T-helper 1 cell treated with Interleukin-12 subunit alpha and Interleukin-12 subunit beta and Interleukin-4 antibody, amounts not matched to agents 30 ng/mL and 1 ng/mL, for 36 hours (primary cell): ENCODE measurements around the gene RBMS1. TPM values are rescaled to one million over a fixed set of nuclear protein-coding genes. Genes with fewer than 3 reads are reported as not detected.

Source experiments
- intact Hi-C: fragments of 100-400 bp; cut with micrococcal nuclease; formaldehyde crosslinking; loops from one replicate; pipeline ENCODE4 v1.15.1; 2024
- total RNA-seq: library from RNA; stranded (reverse); gene quantifications from 2 replicates; pipeline ENCODE4 v1.2.3, GENCODE V29; 2022

Gene RBMS1, protein sequence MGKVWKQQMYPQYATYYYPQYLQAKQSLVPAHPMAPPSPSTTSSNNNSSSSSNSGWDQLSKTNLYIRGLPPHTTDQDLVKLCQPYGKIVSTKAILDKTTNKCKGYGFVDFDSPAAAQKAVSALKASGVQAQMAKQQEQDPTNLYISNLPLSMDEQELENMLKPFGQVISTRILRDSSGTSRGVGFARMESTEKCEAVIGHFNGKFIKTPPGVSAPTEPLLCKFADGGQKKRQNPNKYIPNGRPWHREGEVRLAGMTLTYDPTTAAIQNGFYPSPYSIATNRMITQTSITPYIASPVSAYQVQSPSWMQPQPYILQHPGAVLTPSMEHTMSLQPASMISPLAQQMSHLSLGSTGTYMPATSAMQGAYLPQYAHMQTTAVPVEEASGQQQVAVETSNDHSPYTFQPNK
- total RNA-seq, result 61.2 and 64.1 TPM in 2 replicates

DNA sequence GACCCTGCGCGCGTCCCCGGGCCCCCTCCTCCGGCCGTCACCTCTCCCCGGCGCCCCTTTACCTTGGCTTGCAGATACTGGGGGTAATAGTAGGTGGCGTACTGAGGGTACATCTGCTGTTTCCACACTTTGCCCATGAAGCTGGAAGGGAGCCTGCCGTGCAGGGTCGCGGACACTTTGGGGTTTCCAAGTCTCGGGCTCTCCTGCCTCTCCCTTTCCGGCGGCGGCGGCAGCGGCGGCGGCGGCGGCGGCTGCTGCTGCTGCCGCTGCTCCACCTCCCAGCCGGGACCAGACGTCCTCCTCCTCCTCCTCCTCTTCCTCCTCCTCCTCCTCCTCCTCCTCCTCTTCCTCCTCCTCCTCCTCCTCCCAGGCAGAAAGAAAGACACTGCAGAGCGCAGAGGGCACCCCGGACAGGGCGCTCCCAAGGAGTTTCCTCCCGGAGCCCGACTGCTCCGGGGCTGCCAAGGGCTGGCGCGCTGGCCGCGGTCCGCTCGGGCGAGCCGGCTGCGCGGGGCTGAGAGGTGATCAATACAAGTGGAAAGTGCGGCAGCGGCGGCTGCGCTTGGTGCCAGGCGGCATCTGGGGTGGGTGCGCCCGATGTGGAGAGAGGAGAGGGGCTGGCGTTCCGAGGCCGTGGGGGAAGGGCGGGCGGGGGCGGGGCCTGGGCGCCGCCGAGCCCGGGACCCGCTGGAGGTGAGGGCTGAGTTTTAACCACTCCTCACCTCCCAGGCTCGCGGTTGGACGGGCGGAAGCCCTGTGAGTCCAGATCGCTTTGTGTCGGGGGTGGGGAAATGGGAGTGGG is at the start of gene RBMS1:
TSS of gene RBMS1 (minus strand) at position 581 of the 802 bp plus-strand sequence. CDS start at position 137, 444 bp downstream.
- intact Hi-C loops, result loop anchor here (2.0 to 10.0 kb wide), 13 partner anchors 99 to 1824 kb away; partner anchors contain the start of genes DPP4, IFIH1, LY75 and PSMD14

DNA sequence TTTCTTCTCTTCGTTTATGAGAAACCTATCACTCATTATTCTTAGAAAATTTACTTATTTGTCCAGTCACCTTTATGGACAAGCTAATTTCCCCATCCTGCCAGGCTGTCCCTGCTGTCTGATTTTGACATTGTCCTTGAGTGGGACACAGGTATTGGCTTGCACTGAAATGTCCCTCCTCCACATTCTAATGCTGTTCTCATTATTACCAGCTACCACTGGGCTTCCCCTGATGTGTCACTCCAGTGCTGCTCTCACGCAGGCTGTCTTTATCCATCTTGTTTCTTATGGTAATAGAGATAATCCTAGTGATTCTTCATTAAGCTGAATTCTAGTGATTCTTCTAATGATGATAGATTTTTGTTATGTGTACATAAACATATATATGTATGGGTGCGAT is 48.1 kb upstream of the RBMS1 start:
- intact Hi-C loops, result no loop called here

DNA sequence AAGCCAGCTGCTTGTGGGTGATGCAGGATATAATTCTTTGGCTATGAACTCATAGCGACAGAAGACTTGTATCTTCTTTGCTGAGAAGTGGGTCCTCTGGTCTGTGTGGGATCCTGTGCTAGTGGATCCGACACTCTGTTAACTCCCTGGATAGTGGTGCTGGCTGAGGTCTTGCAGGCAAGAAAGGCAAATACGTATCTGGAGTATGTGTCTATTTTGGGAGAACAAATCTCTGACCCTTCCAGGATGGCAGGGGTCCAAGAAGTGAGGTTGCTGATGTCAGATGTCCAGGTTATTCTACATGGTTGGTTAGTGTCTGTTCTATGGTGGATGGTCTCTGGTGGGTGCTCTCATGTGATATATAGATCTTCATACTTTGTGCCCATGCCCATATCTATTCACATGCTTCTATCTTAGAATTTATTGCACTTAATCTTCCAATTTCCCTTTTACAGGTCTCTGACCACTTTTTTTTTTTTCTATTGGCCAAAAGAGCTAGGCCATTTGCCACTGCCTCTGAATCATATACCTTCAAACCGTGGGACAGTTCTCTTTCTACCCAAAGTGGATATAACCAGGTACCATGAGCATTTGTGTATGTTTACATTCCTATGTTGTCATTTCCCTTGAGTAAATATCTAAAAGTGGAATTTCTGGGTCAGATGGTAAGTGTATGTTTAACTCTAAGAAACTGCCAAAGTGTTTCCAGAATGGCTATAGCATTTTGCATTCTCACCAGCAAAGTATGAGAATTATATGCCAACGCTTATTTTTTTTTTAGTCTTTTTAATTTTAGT is 45.1 kb upstream of the RBMS1 start:
- intact Hi-C loops, result no loop called here

DNA sequence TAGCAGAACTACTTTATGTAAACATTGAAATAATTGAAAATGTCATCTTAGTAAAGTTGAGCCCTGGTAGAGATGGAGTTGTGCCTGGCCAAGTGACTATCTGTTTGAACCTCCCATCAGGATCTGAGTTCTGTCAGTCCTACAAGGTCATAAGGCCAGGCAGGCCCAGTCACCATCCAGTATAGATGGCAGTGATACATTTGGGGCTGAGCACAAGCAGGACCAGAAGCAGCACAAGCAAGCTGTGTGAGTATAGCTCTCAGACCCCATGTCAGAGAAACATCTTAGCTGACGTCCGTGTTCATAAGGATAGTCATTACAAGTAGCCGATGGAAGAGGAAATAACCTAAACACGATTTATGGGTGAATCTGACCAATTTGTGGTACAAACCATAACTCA is 44.5 kb upstream of the RBMS1 start:
- intact Hi-C loops, result no loop called here

DNA sequence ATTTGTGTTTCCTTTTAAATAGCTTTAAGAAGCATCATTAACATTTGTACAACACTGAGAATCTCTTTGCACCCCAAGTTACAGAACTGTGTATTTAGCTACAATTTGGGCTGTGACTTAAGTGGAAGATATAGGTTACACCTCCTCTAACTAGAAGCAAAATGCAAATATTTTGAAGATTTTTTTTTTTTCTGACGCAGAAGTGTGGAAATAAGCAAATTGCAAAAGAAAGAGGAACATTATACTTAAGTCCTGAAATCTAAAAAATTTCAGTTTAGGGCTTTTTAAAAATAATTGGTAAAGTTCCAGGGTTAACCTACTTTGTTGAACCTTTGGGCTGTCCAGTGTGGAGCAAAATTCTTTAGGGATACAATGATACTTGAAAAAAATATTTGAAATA is 41.4 kb upstream of the RBMS1 start:
- intact Hi-C loops, result no loop called here

DNA sequence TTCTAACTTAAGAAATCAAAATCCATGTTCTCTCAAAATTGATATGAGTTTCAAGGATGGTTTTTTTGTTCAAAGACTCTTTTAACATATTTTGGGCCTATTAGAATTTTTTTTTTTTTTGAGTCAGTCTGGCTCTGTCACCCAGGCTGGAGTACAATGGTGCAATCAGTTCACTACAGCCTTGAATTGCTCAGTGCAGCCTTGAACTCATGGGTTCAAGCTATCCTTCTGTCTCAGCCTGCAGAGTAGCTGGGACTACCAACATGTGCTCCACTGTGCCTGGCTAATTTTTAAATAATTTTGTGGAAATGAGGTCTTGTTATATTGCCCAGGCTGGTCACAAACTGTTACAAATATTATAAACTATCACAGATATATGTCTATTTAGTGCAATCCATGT is 40.6 kb upstream of the RBMS1 start:
- intact Hi-C loops, result no loop called here

DNA sequence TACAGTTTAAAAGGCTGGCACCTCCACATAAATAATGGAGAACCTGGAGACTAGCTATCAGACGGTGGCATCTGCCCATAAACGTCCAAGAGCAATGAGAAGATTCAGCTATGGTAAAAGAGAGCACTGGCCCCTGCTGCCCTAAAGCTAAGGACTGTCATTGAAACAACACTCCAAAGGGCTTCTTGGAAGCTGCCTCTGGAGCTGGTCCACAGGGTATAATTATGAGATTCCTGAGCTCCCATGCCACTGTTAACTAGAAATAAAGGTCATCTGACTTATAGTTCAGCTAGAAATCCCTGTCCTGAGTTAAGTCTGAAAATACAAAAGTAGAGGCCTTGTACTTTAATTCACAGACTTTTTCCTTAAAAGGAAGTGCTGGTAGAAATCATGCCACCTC is 39.9 kb upstream of the RBMS1 start:
- intact Hi-C loops, result no loop called here

DNA sequence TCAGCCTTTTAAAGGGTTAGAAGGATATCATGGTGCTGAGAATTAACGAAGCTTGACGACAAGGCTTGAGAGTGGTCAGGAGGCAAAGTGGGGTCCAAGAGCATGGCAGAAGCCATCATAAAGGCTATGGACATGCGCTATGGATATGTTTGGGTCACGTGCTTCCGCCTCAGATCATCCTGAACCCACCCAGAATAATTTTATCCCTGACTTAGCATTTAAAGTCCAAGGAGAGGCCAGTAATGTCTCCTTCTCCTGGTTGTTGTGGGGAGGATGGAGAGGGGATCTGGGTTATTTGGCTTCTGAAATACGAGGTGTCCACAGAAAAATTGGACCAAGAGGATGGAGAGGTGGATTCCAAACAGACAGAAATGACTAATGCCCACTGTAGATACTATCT is 38.8 kb upstream of the RBMS1 start:
- intact Hi-C loops, result no loop called here

DNA sequence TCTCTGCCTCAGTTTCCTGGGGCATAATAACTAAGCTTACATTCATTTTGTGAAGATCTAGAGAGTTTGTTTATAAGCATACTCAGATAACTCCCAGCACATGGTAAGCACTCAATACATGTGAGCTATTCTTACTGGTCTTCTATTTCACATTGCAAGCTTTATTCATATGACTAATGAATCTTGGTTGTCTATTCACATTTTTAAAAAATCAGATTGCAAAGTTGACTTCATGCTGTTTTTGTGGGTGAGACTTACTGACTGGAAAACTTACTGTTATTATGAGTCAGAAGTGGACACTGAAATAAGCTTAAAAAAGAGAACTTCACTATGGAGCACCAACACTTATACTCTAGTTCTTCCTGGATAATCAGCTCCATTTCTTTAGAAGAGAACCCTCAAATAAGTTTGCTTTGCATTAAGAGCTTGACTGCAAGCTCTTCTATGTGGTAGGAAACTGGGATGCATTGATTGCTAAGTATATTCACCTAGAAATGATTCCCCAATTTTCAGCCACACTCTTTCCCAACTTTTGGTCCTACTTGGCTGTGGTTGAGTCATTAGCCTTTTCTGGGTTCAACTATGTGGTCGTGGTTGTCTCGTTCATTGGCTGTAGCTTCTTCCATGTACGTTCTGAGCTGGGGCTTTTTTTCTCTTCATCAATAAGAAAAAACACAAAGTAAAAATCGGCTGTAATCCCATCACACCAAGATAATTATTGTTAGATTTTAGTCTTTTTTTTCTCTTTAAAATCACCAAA is 29.5 kb upstream of the RBMS1 start:
- intact Hi-C loops, result no loop called here

DNA sequence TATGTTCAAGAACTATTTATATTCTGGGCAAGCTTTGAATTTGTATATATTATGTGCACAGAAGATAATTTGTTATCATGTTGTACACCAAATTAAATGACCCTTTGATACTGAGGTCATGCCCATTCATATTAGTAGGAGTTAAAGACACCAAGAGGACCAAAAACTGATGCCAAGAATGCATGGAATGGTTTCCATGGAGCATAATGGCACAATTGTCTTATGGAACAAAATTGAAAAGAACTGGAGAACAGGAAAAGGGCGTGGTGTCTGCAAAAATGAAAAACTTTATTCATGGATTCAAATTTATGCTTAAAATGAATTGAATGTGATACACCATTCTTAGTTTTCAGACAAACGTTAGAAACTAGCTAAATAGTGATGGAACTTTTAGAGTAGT is 24.1 kb upstream of the RBMS1 start:
- intact Hi-C loops, result no loop called here

DNA sequence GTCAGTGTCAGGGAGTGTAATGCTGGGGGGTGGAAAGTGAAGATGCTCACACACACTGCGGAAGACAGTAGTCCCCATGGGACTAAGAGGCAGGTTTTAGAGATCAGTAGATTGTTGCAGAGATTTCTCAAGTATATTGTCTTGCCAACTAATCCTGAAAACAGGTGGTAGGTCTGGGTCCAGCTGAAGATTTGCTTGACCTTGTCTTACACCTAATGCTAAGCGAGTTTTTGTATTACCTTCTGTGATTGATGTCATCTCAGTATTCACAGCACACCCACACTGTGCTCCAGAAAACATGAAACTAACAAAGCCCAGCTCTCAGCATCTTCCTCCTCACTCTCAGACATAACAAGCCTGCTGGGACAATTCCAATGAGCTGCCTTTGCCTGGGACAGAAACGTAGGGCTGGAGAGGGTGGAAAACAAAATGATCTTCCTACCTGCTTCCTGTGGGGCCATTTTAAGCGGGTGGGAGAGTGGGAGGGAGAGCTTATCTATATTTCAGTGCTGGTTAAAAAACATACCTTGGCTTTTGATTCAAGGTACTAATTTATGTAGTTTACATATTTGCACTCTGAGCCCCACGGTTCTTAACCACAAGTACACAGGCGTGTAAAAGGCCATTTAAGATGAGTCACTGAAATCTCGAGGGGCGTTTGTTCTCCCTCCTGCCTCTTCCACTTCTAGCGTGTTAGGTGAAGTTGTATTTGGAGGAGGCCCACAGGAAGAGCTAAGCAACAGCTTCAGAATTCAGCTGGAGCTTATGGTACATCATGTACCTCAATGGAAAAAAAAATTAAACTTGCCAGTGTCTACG is 23.1 kb upstream of the RBMS1 start:
- intact Hi-C loops, result no loop called here

DNA sequence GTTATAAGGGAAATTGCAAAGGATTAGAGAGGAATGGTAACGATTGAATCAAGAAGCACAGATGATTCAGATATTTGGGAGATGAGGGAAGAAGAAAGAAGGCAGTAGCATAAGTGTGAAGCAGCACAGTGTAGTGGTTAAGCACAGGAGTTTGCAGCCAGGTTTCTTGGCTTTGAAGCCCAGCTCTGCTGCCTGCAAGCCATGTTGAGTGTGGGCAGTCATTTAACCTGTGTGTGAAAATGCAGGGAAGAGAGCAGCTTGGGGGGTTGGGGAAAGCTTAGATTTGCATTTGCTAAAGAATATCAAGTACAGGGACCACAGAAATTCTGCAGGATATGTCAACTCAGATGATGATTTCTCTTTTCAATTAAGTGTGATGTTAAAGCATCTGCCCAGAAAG is 21.5 kb upstream of the RBMS1 start:
- intact Hi-C loops, result no loop called here

DNA sequence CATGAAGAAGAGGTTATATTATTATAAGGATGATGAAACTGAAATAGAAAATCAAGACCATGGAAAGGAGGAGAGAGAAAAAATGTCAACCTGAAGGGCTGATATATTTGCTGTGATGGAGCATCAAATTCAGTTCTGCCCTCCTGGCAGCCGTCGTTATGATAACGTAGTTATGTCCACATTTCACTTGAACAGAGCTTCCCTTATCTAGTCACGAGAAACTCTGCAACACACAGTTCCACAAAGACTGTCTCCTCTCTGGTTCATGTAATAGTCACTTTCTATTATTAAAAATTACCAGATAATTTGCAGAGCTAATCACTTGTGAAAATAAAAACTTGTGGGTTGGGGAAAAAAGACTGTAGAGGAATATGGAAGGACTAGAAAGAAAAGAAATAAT is 19.5 kb upstream of the RBMS1 start:
- intact Hi-C loops, result no loop called here

DNA sequence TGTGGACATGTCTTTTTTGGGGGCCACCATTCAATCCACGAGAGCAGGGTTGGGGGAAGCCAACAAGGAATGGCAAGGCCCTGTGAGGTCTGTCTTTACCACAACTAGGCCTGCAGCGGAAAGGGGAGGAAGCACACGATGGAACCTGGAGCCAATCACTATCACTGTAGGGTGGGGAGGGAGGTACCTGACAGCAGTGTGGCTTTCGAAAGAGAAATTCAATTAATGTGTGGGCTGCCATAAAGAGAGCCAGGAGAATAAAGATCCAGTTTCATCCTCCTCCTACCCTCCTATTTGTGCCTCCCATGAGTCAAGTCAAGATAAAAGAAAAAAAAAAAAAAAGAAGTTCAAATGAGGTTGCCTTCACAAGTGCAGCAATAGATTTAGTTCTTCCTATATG is 18.9 kb upstream of the RBMS1 start:
- intact Hi-C loops, result no loop called here

DNA sequence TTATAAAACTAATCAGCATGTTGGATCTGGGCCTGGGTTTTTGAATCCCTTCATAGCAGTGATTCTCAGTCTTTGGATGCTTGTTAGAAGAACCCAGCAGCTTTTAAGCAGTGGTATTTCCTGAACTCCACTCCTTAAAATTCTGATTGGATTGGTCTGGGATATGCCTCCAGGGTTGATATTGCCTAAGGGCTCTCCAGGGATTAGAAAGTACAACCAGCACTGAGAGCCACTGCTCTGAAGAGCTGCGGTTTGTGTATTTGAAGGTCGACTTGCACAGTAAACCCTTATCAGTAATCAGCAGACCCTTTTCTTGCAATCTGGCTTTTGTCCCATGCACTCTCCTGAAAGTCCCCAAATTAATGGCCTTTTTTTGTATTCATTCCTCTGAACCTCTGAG is 17.0 kb upstream of the RBMS1 start:
- intact Hi-C loops, result no loop called here

DNA sequence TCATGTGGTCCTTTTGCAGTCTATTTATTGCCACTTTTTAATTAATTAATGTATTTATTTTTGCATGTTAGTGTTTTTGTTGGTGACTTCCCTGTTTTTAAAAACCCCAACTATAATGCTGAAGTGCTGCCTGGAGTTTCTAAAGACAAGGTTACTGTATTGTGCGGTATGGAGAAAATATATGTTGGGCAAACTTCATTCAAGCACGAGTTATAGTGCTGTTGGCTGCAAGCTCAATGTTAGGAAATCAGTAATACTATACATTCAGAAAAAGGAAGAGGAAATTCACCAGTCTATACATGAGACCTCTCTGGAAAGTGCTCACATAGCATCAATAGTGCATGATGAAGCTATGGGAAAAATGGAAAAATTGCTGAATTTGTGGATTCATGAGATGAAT is 15.4 kb upstream of the RBMS1 start:
- intact Hi-C loops, result no loop called here

DNA sequence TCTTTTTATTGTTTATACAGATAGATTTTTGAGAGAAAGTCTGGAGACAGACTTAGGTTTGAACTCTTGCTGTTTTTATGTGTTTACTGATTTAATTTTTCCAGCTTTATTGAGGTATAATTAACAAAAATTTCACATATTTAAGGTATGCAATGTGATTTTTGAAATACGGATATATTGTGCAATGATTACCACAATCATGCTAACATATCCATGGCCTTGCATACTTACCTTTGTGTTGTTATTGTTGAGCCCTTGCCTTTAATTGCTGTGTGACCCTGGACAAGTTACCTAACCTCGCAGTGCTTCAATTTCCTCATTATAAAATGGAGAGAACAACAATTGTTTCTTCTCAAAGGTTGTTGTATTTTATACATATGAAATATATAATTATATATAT is 13.9 kb upstream of the RBMS1 start:
- intact Hi-C loops, result loop anchor here (1.0 kb wide), 1 partner anchor 15 kb away; no protein-coding TSS in a partner anchor

DNA sequence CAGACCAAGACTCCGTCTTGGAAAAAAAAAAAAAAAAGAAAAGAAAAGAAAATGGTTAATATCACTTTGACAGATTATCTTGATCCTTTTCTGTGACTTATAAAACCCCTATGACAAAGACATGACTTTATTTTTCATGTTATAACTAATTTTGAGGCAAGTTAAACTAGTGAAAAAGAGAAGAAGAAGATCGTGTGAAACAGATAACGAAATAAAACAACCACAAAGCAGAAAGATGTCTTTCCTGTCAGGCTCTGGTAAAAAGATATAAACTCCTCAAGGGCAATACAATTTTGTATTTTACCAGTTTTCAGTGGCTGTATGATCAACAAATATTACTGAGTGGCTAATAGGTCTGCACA is 13.4 kb upstream of the RBMS1 start:
- intact Hi-C loops, result loop anchor here (1.0 kb wide), 1 partner anchor 15 kb away; no protein-coding TSS in a partner anchor

DNA sequence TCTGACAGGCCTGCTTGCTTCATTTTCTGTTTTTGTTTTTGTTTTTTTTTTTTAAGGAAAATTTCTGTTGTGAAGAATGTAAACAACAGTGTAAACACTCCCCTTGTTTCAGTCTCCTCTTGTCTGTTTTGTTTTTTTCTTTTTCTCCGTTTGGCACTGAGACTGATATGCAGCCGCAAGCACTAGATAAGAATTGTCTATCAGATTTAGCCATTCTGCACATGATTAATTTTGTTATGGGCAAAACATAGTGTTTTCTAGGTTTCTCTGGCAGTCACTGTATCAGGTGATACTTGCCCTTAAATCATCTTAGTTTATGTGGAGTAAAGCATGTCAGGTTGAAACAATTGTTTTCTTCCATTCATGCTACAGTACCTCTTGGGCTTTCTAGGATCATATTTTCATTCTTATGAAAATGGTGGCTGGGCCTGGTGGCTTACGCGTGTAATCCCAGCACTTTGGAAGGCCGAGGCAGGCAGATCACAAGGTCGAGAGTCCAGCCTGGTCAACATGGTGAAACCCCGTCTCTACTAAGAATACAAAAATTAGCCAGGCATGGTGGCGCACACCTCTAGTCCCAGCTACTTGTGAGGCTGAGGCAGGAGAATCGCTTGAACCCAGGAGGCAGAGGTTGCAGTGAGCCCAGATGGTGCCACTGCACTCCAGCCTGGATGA is 12.9 kb upstream of the RBMS1 start:
- intact Hi-C loops, result loop anchor here (1.0 kb wide), 1 partner anchor 14 kb away; no protein-coding TSS in a partner anchor
